Left renal cortex interstitium (tissue), 4 donors: ENCODE data around the gene ZNF273. TPM values are rescaled to one million over a fixed set of nuclear protein-coding genes. Genes with fewer than 3 reads are reported as not detected.
A peak's percentile ranks its signal among the peaks of the same experiment; 100 is the strongest.

Experiments
- DNase-seq, 4 donors: peaks; one replicate each; pipeline ENCODE4 v3.0.0-alpha.2; 2013; ENCODE audit warnings: low read depth in 4 of 4, low spot score in 2 of 4, missing footprints in 1 of 4
- polyA plus RNA-seq, 4 donors: library from polyadenylated mRNA; unstranded; fragments of 120-200 nt; gene quantifications; one replicate each; pipeline ENCODE4 v1.2.1, GENCODE V29; 2013; ENCODE audit not compliant: insufficient read length in 4 of 4

The ZNF273 gene
- polyA plus RNA-seq, 4 donors: 9.9 to 10.3 (median 10.2) TPM

DNA sequence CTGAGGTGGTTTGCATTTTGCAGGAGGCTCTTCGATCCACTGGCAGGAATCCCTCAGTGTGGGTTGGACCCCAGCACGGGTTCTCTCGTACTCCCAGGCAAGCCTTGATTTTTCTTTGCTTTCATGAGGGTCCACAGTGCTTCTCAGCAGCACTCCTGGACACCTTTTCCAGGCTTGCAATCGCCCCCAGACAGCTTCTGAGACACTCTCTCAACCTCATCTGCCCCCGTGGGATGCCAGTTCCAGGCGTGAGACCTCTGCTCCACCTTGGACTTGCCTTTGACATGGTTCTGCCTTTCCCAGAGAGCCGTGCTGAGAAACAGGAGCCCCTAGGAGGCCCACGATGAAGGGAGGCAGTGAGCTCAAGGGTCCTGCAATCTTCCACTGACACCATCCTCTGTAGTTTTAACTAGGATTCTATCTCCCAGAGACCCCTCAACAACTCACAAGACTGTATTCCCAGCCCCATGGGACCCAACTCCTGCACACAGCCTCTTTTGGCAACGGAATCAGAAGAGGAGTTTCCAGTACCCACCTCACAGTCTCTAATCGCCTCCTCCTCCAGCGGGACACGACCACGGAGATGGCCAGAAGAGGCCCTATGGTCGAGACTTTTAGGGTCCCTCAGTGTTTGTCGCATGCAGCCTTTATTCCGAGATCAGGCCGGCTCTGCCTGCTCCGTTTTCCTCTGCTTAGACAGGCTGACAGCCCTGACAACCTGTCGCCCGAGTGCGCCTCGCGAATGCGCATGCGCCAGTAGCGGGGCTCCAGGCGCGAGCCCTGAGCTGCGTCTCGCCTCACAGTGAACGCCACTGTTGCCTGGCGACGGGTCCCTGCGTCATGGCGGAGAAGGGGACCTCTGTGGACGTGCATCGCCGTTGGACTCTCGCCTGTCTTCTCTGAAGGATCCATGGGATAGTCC is 26.0 kb upstream of the ZNF273 start:
- DNase-seq: peak in 2 of 4 donors; percentile 45 to 63

DNA sequence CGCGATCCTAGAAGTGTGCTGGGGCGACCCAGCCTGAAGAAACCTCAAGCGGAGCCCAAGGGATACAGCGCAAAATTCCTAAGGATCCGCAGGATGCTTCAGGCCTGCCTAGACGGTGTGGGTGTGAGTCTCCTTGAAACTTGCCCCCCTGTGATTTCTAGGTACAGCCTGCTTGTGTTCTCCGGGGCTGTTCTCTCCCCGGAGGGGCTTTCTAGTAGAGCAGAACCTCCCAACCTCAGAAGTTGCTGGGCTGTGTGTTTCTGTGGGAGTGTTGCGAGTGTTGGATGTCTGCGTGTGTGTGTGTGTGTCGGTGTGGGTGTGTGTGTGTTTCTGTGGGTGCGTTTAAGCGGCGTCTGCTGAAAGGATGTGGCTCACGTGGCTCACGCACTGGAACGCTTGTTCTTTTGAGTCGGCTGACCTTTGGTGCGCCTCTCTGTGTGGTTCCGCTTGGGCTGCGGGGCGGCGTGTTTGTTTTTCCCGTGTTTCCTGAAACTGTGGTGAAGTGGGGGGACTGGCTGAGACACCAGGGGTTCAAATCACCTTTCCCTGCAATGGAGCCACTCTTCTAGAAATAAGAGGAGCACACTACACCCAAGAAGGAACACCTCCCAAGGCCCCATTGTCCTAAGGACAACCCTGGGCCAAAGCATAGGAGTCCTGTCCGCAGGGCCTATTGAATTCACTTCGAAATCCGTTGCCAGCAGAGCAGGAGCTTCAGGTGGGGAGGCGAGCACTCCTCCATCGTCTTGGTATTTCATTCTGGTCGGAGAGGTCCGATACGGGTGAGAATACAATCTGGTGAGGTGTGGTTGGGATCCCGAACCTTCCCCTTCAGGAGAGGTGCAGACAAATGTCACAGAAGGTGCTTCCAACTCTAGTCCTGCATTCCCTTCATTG is 25.1 kb upstream of the ZNF273 start:
- DNase-seq: no peak

- DNase-seq: no peak
Measured at GRCh38 chr7:64878684-64879083, 24.4 kb upstream of the ZNF273 start.

DNA sequence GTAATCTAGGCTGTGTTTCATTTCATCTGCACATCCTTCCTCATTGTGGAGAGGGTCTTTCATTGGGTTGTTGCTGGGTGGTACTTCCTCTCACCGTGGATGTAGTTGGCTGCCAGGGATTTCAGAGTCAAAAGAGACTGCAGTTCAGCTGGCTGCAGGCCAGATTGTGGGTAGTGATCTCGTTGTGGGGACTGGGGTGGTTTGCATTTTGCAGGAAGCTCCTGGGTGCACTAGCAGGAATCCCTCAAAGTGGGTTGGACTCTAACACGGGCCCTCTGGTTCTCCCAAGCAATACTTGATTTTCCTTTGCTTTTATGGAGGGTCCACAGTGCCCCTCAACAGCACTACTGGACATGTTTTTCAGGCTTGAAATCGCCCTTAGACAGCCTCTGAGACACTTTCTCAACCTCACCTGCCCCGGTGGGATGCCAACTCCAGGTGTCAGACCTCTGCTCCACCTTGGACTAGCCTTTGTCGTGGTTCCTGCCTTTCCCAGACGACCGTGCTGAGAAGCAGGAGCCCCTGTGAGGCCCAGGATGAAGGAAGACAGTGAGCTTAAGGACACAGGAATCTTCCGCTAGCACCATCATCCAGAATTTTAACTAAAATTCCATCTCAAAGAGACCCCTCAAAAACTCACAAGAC is 23.9 kb upstream of the ZNF273 start:
- DNase-seq: no peak

DNA sequence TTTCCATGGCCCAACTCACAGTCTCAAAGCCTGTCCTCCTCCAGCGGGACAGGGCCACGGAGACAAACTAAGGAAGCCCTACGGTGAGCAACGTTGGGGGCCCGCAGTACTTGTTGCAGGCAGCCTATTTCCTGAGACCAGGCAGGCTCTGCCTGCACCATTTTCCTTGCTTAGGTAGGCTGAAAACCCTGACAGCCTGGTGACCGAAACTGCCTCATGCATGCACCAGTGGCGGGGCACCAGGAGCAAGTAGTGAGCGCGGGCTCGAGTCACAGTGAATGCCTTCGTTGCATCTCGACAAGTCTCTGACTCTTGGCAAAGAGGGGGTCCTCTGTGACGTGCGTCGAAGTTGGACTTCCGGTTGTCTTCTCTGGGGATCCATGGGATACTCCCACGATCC is 23.3 kb upstream of the ZNF273 start:
- DNase-seq: no peak

DNA sequence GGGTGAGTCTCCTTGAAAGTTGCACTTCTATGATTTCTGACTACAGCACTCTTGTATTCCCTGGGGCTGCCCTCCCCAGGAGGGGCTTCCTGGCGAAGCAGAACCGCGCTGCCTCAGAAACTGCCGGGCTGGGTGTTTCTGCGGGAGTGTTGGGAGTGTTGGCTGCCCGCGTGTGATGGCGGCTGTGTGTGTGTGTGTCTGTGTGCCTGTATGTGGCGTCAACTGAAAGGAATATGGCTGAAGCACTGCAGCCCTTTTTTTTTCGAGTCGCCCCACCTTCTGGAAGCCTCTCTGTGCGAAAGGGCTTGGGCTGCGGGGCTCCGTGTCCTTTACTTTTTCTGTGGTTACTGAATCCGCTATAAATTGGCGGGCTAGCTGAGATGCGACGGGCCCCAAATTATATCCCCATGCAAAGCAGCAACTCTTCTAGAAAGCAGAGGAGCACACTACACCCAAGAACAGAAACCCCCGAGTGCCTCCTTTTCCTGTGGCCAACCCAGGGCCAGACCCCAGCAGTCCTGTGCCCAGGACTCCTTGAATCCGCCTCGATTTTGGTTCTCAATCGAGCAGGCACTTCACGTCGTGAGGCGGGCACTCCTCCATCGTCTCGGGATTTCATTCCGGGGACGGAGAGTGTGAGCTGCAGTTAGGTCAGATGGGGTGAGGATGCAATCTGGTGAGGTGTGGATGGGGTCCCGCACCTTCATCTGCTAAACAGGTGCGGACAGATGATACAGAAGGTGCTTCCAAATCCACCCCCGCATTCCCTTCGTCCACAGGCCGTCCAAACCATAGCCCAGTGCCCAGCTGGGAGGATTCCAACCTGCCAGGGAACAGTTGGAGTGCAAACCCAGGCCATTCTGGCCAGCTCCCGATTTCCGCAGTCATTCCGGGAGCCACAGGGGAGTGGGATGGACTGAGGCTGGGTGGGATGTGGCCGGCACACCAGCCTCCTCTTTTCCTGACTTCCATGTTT is 22.5 kb upstream of the ZNF273 start:
- no peak for DNase-seq

GRCh38 chr7:64881461-64882287 is 21.4 kb upstream of the ZNF273 start:
- no peak for DNase-seq

DNA sequence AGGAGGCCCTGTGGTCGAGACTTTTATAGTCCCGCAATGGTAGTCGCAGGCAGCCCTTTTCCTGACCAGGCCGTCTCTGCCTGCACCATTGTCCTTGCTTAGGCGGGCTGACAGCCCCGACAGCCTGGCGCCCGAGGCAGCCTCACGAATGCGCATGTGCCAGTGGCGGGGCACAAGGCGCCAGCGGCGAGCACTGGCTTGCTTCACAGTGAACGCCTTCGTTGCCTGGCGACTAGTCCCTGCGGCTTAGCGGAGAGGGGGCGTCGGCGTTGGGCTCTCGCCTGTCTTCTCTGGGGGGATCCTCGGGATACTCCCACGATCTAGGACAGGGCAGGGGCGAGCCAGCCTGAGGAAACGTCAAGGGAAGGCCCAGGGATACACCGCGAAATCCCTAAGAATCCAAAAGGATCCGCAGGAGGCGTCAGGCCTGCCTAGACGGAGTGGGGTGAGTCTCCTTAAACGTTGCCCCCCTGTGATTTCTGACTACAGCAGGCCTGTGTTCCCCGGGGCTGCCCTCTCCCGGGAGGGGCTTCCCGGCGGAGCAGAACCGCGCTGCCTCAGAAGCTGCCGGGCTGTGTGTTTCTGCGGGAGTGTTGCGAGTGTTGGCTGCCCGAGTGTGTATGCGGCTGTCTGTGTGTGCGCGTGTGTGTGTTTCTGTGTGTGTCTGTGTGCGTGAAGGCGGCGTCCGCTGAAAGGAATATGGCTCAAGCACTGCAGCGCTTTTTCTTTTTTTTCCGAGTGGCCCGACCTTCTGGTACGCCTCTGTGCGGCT is 20.5 kb upstream of the ZNF273 start:
- no peak for DNase-seq

DNA sequence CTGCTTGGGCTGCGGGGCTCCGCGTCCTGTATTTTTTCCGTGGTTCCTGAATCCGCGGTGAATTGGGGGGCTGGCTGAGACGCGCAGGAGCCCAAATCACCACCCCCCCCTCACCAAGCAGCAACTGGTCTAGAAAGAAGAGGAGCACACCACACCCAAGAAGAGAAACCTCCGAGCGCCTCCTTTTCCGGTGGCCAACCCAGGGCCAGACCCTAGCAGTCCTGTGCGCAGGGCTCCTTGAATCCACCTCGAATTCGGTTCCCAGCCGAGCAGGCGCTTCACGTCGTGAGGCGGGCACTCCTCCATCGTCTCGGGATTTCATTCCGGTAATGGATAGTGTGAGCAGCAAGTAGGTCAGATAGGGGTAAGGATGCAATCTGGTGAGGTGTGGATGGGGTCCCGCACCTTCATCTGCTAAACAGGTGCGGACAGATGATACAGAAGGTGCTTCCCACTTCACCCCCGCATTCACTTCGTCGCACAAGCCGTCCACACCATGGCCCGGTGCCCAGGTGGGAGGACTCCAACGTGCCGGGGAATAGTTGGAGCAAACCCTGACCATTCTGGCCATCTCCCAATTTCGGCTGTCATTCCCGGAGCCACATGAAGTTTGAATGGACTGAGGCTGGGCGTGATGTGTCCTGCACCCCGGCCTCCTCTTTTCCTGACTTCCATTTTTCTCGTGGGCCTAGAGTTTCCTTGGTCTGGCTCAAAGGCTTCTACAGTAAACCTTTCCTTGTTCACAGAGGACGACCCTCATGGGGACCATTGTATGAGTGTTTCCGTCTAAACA is 19.8 kb upstream of the ZNF273 start:
- no peak for DNase-seq

GRCh38 chr7:64884085-64884912 is 18.8 kb upstream of the ZNF273 start:
- DNase-seq: no peak

- no peak for DNase-seq
Measured at GRCh38 chr7:64884913-64885370, 18.1 kb upstream of the ZNF273 start.

DNA sequence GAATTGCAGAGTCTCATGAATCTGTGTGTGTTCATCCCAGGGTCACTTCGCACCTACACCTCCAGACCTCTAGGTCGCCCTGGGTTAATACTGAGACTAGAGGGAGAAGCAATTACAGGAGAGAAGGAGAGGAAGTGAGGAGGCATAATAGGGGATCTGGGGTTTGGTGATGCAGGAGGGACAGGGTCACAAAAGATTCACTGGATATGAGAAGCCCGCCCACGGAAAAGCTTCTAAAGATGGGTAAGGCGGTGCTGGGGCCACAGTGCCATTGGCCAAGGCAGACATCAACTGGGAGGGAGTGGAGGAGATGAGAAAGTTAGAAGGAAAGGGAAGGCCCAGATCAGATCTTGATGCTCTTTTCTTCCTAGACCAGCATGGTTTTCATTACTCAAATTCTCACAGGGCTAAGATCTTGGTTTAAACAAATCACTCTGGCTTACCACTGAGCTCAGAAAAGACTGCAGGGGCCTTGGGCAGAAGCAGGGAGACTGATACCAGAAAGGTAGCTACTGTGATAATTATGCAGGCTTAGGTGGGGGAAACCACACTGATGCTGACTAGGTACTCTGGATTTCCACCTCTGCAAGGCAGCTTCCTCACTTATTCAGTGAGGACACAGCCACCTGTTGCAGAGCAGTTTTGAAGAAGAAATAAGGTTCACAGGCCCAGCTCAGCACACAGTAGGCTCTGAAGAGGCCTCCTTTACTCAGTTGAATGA is 17.4 kb upstream of the ZNF273 start:
- DNase-seq: no peak

- DNase-seq: no peak
Measured at GRCh38 chr7:64886956-64887545, 16.0 kb upstream of the ZNF273 start.

GRCh38 chr7:64887756-64888508 is 15.1 kb upstream of the ZNF273 start:
- DNase-seq: no peak

DNA sequence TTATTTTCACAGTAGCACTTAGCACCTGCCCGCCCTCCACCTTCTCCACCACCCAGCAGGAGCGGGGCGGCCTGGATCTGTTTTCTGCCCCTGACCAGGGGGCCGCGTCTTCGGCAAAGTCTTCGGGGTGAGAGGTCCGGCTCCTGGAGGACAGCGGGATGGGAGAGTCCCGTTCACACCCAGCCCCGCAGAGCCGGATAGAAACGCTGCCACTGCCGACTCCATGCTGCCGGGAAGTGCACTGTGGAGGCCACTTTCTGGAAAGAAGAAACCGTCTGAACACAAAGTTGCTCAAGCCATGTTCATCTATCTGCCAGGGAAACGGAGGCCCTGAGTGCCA is 14.5 kb upstream of the ZNF273 start:
- DNase-seq: no peak
